Caco-2 (cell line): ENCODE data around the gene HIVEP2. TPM values are rescaled to one million over a fixed set of nuclear protein-coding genes. Genes with fewer than 3 reads are reported as not detected.

Source experiments
- BruUV-seq: library from RNA; stranded (reverse); fragments of 400-500 nt; replicated peaks from 2 replicates; lab custom pipeline; 2021; lab: Mats Ljungman, UMichigan
- CTCF ChIA-PET: fragments of 300-600 bp; sonication (Branson Sonifier 250); formaldehyde crosslinking; loops from one replicate; lab custom pipeline; 2022; ENCODE audit warnings: antibody characterized with exemption; lab: Charles Lee
- POLR2A ChIA-PET: fragments of 300-600 bp; sonication (Branson Sonifier 250); formaldehyde crosslinking; loops from one replicate; lab custom pipeline; 2022; ENCODE audit warnings: antibody characterized with exemption; lab: Charles Lee
- DNase-seq, 2 experiments: peaks; one replicate each; pipeline versions ENCODE4 v3.0.0 to v3.0.0-alpha.2; 2020 to 2022
- H3K27me3 ChIP-seq: replicated peaks from 2 replicates; pipeline ENCODE4 v1.6.0; 2011; ENCODE audit warnings: low read length; ENCODE audit not compliant: control insufficient read depth, insufficient read depth
- H3K36me3 ChIP-seq: 2 replicates; pipeline ENCODE4 v1.5.1; 2011; ENCODE audit warnings: low read length; ENCODE audit not compliant: control insufficient read depth, insufficient read depth
- H3K4me1 ChIP-seq: fragments of 250-450 bp; sonication (Bioruptor Pico); 2 replicates; pipeline ENCODE4 v1.5.1; 2020; ENCODE audit warnings: mild to moderate bottlenecking
- H3K4me3 ChIP-seq: 2 replicates; pipeline ENCODE4 v1.5.1; 2011; ENCODE audit warnings: low read depth, mild to moderate bottlenecking, control low read depth, low read length
- H3K9me3 ChIP-seq: fragments of 250-450 bp; sonication (Bioruptor Pico); 2 replicates; pipeline ENCODE4 v1.5.1; 2020; ENCODE audit warnings: mild to moderate bottlenecking, moderate library complexity
- H3K27ac Mint-ChIP-seq: one replicate; pipeline ENCODE4 v1.8.0; 2022; ENCODE audit warnings: mixed read lengths; ENCODE audit not compliant: unreplicated experiment
- H3K27me3 Mint-ChIP-seq: one replicate; pipeline ENCODE4 v1.8.0; 2022; ENCODE audit warnings: mixed read lengths; ENCODE audit not compliant: insufficient read depth, unreplicated experiment
- H3K36me3 Mint-ChIP-seq: one replicate; pipeline ENCODE4 v1.8.0; 2022; ENCODE audit warnings: mild to moderate bottlenecking, mixed read lengths; ENCODE audit not compliant: insufficient read depth, unreplicated experiment
- H3K4me1 Mint-ChIP-seq: one replicate; pipeline ENCODE4 v1.8.0; 2022; ENCODE audit warnings: low read depth, mixed read lengths; ENCODE audit not compliant: unreplicated experiment
- H3K4me3 Mint-ChIP-seq: one replicate; pipeline ENCODE4 v1.8.0; 2022; ENCODE audit warnings: mild to moderate bottlenecking, moderate library complexity, mixed read lengths; ENCODE audit not compliant: unreplicated experiment
- H3K9me3 Mint-ChIP-seq: one replicate; pipeline ENCODE4 v1.8.0; 2022; ENCODE audit warnings: mixed read lengths; ENCODE audit not compliant: unreplicated experiment
- intact Hi-C: fragments of 100-400 bp; cut with micrococcal nuclease; formaldehyde crosslinking; loops from one replicate; pipeline ENCODE4 v1.10.0; 2022; ENCODE audit not compliant: unreplicated experiment
- total RNA-seq: library from RNA; stranded (reverse); gene quantifications from 2 replicates; pipeline ENCODE4 v1.2.3, GENCODE V29; 2022
- TF ChIP-seq, protein P1 (sequence below), 2 experiments: fragments of 200-600 bp in 1 of 2; IDR thresholded peaks; 1 replicate in 1 of 2; 2 replicates in 1 of 2; pipeline versions ENCODE4 v1.5.1 to v1.8.0; 2011 to 2022; ENCODE audit warnings: antibody characterized with exemption in 1 of 2, control low read depth in 1 of 2, inconsistent platforms in 1 of 2, low read depth in 1 of 2, low read length in 1 of 2, mild to moderate bottlenecking in 1 of 2, moderate library complexity in 1 of 2; ENCODE audit not compliant: insufficient read depth in 1 of 2, severe bottlenecking in 1 of 2, unreplicated experiment in 1 of 2

HIVEP2 gene
- total RNA-seq, 1 experiment from 2014 or later = 1.0 TPM

- POLR2A ChIA-PET = no interaction called here
- Histone ChIP-seq H3K27me3 (no peaks in the 10 kb centered on the region), H3K4me1 (peaks cover 12% of the 10 kb centered on the region; the same call in 1 of the 2 replicates), H3K36me3 (no peaks in the 10 kb centered on the region), H3K4me3 (no peak overlapping the region), H3K9me3 (no peaks in the 10 kb centered on the region)
- Mint-ChIP-seq H3K36me3 (peaks cover 14% of the 10 kb centered on the region), H3K27ac (no peak overlapping the region), H3K9me3 (no peaks in the 10 kb centered on the region), H3K27me3 (peaks cover 3% of the 10 kb centered on the region), H3K4me3 (no peak overlapping the region), H3K4me1 (peaks cover 24% of the 10 kb centered on the region)
- CTCF ChIA-PET = no interaction called here
- no peak for DNase-seq
- TF ChIP-seq, protein P1, sequence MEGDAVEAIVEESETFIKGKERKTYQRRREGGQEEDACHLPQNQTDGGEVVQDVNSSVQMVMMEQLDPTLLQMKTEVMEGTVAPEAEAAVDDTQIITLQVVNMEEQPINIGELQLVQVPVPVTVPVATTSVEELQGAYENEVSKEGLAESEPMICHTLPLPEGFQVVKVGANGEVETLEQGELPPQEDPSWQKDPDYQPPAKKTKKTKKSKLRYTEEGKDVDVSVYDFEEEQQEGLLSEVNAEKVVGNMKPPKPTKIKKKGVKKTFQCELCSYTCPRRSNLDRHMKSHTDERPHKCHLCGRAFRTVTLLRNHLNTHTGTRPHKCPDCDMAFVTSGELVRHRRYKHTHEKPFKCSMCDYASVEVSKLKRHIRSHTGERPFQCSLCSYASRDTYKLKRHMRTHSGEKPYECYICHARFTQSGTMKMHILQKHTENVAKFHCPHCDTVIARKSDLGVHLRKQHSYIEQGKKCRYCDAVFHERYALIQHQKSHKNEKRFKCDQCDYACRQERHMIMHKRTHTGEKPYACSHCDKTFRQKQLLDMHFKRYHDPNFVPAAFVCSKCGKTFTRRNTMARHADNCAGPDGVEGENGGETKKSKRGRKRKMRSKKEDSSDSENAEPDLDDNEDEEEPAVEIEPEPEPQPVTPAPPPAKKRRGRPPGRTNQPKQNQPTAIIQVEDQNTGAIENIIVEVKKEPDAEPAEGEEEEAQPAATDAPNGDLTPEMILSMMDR (IDR thresholded peaks at IDR 0.05; ENCODE audit: insufficient read depth in 1 of 2, low read depth in 1 of 2, low read length in 1 of 2, severe bottlenecking in 1 of 2, unreplicated experiment in 1 of 2) = no peak
- intact Hi-C loops = loop anchor here (10.0 kb wide), 1 partner anchor 284 kb away; no protein-coding TSS in a partner anchor
- BruUV-seq = no TSS peak
Measured at GRCh38 chr6:142940487-142940886, 4.5 kb downstream of the HIVEP2 start.

DNA sequence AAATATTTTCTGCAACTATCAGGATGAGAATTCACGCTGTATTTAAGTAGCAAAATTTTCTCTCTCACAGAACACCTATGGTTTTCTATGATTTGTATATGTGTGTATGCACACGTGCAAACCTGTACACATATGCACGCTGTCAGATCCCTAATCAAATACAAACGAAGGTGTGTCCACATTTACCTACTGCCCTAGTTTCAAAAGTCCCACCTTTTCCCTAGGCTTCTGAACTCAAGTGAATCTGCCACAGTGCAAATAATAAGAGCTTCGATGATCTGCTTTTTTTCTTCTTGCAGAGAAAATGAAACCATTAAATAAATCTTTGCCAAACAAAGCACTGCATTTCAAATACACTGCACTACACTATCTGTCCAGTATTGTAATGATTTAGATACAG is 6.5 kb downstream of the HIVEP2 start:
- no peak overlapping the region for H3K27ac Mint-ChIP-seq
- Histone ChIP-seq H3K27me3 (no peaks in the 10 kb centered on the region), H3K36me3 (no peaks in the 10 kb centered on the region), H3K9me3 (no peaks in the 10 kb centered on the region), H3K4me1 (peaks cover 12% of the 10 kb centered on the region; the same call in 1 of the 2 replicates), H3K4me3 (no peak overlapping the region)
- no peak for DNase-seq
- H3K27me3 Mint-ChIP-seq = peaks cover 3% of the 10 kb centered on the region
- POLR2A ChIA-PET = no interaction called here
- CTCF ChIA-PET = no interaction called here
- H3K4me3 Mint-ChIP-seq = no peak overlapping the region
- no peaks in the 10 kb centered on the region for H3K36me3 Mint-ChIP-seq
- H3K9me3 Mint-ChIP-seq = no peaks in the 10 kb centered on the region
- TF ChIP-seq, protein P1 (IDR thresholded peaks at IDR 0.05; ENCODE audit: insufficient read depth in 1 of 2, low read depth in 1 of 2, low read length in 1 of 2, severe bottlenecking in 1 of 2, unreplicated experiment in 1 of 2) = no peak
- peaks cover 12% of the 10 kb centered on the region for H3K4me1 Mint-ChIP-seq
- no TSS peak for BruUV-seq
- intact Hi-C loops = no loop called here

DNA sequence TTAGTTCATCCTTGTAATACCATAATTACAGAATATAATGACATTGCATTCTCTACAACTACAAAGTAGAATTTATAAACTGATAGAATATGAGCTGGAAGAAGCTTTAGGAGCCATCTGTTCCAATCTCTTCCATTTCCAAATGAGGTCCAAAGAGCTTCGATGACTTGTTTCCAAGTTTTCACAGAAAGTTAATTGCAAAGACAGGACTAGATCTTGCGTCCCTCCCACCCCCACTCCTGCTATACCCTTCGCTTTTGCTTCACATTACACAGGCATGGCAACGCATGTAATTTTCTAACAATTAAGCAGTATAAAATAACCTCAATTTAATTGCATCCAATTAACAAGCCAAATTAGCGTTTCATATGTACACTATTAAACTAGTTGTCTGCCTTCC is 7.0 kb downstream of the HIVEP2 start:
- H3K4me3 Mint-ChIP-seq = no peak overlapping the region

More for the DNA sequence above, 7.0 kb downstream of the HIVEP2 start:
- intact Hi-C loops = no loop called here
- Histone ChIP-seq H3K9me3 (no peaks in the 10 kb centered on the region), H3K4me1 (peaks cover 10% of the 10 kb centered on the region; the same call in 1 of the 2 replicates), H3K27me3 (no peaks in the 10 kb centered on the region), H3K36me3 (no peaks in the 10 kb centered on the region), H3K4me3 (no peak overlapping the region)
- H3K36me3 Mint-ChIP-seq = no peaks in the 10 kb centered on the region
- no peak overlapping the region for H3K27ac Mint-ChIP-seq
- no peaks in the 10 kb centered on the region for H3K9me3 Mint-ChIP-seq
- peaks cover 3% of the 10 kb centered on the region for H3K27me3 Mint-ChIP-seq
- CTCF ChIA-PET = no interaction called here
- no TSS peak for BruUV-seq
- peaks cover 6% of the 10 kb centered on the region for H3K4me1 Mint-ChIP-seq
- DNase-seq = no peak
- TF ChIP-seq, protein P1 (IDR thresholded peaks at IDR 0.05; ENCODE audit: insufficient read depth in 1 of 2, low read depth in 1 of 2, low read length in 1 of 2, severe bottlenecking in 1 of 2, unreplicated experiment in 1 of 2) = no peak
- POLR2A ChIA-PET = no interaction called here
